Measurements from ENCODE around the gene YKT6.

YKT6 gene

GRCh38 chr7:44200699-44201461 is at the start of gene YKT6 (continued):
- TF ChIP-seq REST (tag by site-specific recombination; IDR thresholded peaks at IDR 0.05) (no peak), ZSCAN16 (tag by site-specific recombination; IDR thresholded peaks at IDR 0.05) (no peak), ZNF362 (tag by site-specific recombination; IDR thresholded peaks at IDR 0.05) (peak; percentile 89), ZSCAN23 (tag by site-specific recombination; IDR thresholded peaks at IDR 0.05) (no peak), ZNF223 (tag by site-specific recombination; IDR thresholded peaks at IDR 0.05) (no peak), ZNF585B (tag by site-specific recombination; IDR thresholded peaks at IDR 0.05) (no peak), ZFHX2 (tag by site-specific recombination; conservative IDR thresholded peaks at IDR 0.05) (no peak), ZNF211 (tag by site-specific recombination; IDR thresholded peaks at IDR 0.05; ENCODE audit: low read depth) (no peak), ZNF16 (tag by site-specific recombination; IDR thresholded peaks at IDR 0.05; ENCODE audit: low read depth) (no peak), ZNF214 (tag by site-specific recombination; IDR thresholded peaks at IDR 0.05; ENCODE audit: borderline replicate concordance) (no peak), GLIS2 (tag by site-specific recombination; IDR thresholded peaks at IDR 0.05) (peak; percentile 75), FEZF1 (tag by site-specific recombination; IDR thresholded peaks at IDR 0.05) (no peak), ZNF221 (tag by site-specific recombination; IDR thresholded peaks at IDR 0.05; ENCODE audit: borderline replicate concordance) (no peak), ZNF664 (tag by site-specific recombination; IDR thresholded peaks at IDR 0.05) (no peak), ZNF18 (tag by site-specific recombination; IDR thresholded peaks at IDR 0.05) (no peak; the same call in 1 of the 2 replicates), ZNF549 (tag by site-specific recombination; IDR thresholded peaks at IDR 0.05) (no peak), ZNF548 (tag by site-specific recombination; IDR thresholded peaks at IDR 0.05) (no peak), ZNF830 (tag by site-specific recombination; IDR thresholded peaks at IDR 0.05; ENCODE audit: low read depth) (no peak), ZNF837 (tag by site-specific recombination; IDR thresholded peaks at IDR 0.05) (no peak), ZNF747 (tag by site-specific recombination; IDR thresholded peaks at IDR 0.05) (no peak), ZNF785 (tag by site-specific recombination; IDR thresholded peaks at IDR 0.05) (no peak), ZNF274 (IDR thresholded peaks at IDR 0.05; ENCODE audit: low read length) (no peak), ZNF274 (tag by site-specific recombination; IDR thresholded peaks at IDR 0.05; ENCODE audit: borderline replicate concordance) (no peak), ZSCAN30 (tag by site-specific recombination; IDR thresholded peaks at IDR 0.05) (peak; percentile 50; the same call in 1 of the 2 replicates), TCF7L2 (IDR thresholded peaks at IDR 0.05; ENCODE audit: borderline replicate concordance, low read depth, low read length) (no peak), ZNF341 (tag by site-specific recombination; IDR thresholded peaks at IDR 0.05; ENCODE audit: low read depth) (no peak), ZNF248 (tag by site-specific recombination; IDR thresholded peaks at IDR 0.05) (no peak), ZNF600 (tag by site-specific recombination; IDR thresholded peaks at IDR 0.05) (no peak), ZNF701 (tag by site-specific recombination; IDR thresholded peaks at IDR 0.05) (no peak), ZNF704 (tag by site-specific recombination; IDR thresholded peaks at IDR 0.05) (peak; percentile 84; the same call in 1 of the 2 replicates), ZNF623 (tag by site-specific recombination; IDR thresholded peaks at IDR 0.05) (no peak), HIC1 (tag by site-specific recombination; IDR thresholded peaks at IDR 0.05) (no peak; the same call in 1 of the 2 replicates)

Measured in HEK293 (cell line).